HEK293 (cell line): ENCODE measurements around the gene RPS6KB2.

ENCODE experiments used
- CTCF ChIA-PET: fragments of 350-600 bp; formaldehyde crosslinking; extraction: SDS; loops from one replicate; lab custom pipeline; 2021; ENCODE audit warnings: antibody characterized with exemption; lab: Yijun Ruan, JAX
- POLR2A ChIA-PET: fragments of 300-600 bp; formaldehyde crosslinking; extraction: SDS; loops from one replicate; lab custom pipeline; 2020; ENCODE audit warnings: antibody characterized with exemption, inconsistent platforms; lab: Yijun Ruan, JAX
- H3K27ac ChIP-seq: fragments of 200-500 bp; sonication (Bioruptor generic); 2 replicates; pipeline ENCODE4 v1.5.1; 2014; ENCODE audit warnings: low read depth, low read length, control low read depth, inconsistent platforms; ENCODE audit errors: extremely low read depth
- H3K36me3 ChIP-seq, 2 experiments: fragments of 200-500 bp in 1 of 2; sonication (Bioruptor generic) in 1 of 2; 1 replicate in 1 of 2; 2 replicates in 1 of 2; pipeline ENCODE4 v1.5.1; 2014 to 2017; ENCODE audit warnings: inconsistent platforms in 2 of 2, low read length in 2 of 2; ENCODE audit not compliant: control insufficient read depth in 2 of 2, insufficient read depth in 1 of 2
- H3K4me1 ChIP-seq: fragments of 200-500 bp; sonication (Bioruptor generic); 2 replicates; pipeline ENCODE4 v1.5.1; 2014; ENCODE audit warnings: mild to moderate bottlenecking, low read length, inconsistent platforms; ENCODE audit not compliant: control insufficient read depth, insufficient read depth
- H3K4me3 ChIP-seq: 2 replicates; pipeline ENCODE4 v1.5.1; 2011; ENCODE audit warnings: low read depth, mild to moderate bottlenecking, control low read depth, low read length, moderate library complexity
- H3K9me3 ChIP-seq: fragments of 200-500 bp; sonication (Bioruptor generic); 2 replicates; pipeline ENCODE4 v1.5.1; 2014; ENCODE audit warnings: low read depth, low read length, inconsistent platforms; ENCODE audit not compliant: control insufficient read depth, insufficient read depth
- BCL11A ChIP-seq: fragments of 450-650 bp; formaldehyde crosslinking; IDR thresholded peaks from 2 replicates; pipeline ENCODE4 v1.5.1; 2016; ENCODE audit warnings: low read depth, missing biosample characterization, missing genetic modification characterization
- BCL11B ChIP-seq: fragments of 450-650 bp; formaldehyde crosslinking; IDR thresholded peaks from 2 replicates; pipeline ENCODE4 v1.5.1; 2016; ENCODE audit warnings: low read depth, missing biosample characterization, missing genetic modification characterization
- KLF10 ChIP-seq: fragments of 450-650 bp; IDR thresholded peaks from 2 replicates; pipeline ENCODE4 v1.5.1; 2018; ENCODE audit warnings: missing biosample characterization, mild to moderate bottlenecking, missing genetic modification characterization
- KLF8 ChIP-seq: fragments of 450-650 bp; formaldehyde crosslinking; IDR thresholded peaks from 2 replicates; pipeline ENCODE4 v1.5.1; 2016; ENCODE audit warnings: missing biosample characterization, missing genetic modification characterization
- KLF9 ChIP-seq: fragments of 450-650 bp; formaldehyde crosslinking; IDR thresholded peaks from 2 replicates; pipeline ENCODE4 v1.5.1; 2016; ENCODE audit warnings: missing biosample characterization, missing genetic modification characterization, low read depth
- REPIN1 ChIP-seq: fragments of 450-650 bp; formaldehyde crosslinking; IDR thresholded peaks from 2 replicates; pipeline ENCODE4 v1.5.1; 2017; ENCODE audit warnings: missing biosample characterization, missing genetic modification characterization, low read depth
- SP2 ChIP-seq: fragments of 450-650 bp; formaldehyde crosslinking; IDR thresholded peaks from 2 replicates; pipeline ENCODE4 v1.5.1; 2016; ENCODE audit warnings: missing biosample characterization, missing genetic modification characterization
- SP7 ChIP-seq: fragments of 450-650 bp; formaldehyde crosslinking; IDR thresholded peaks from 2 replicates; pipeline ENCODE4 v1.5.1; 2016; ENCODE audit warnings: missing biosample characterization, missing genetic modification characterization
- WT1 ChIP-seq: fragments of 450-650 bp; formaldehyde crosslinking; IDR thresholded peaks from 2 replicates; pipeline ENCODE4 v1.5.1; 2016; ENCODE audit warnings: missing biosample characterization, missing genetic modification characterization
- ZBTB17 ChIP-seq: fragments of 450-650 bp; formaldehyde crosslinking; IDR thresholded peaks from 2 replicates; pipeline ENCODE4 v1.5.1; 2016; ENCODE audit warnings: missing biosample characterization, missing genetic modification characterization
- ZBTB8A ChIP-seq: fragments of 450-650 bp; formaldehyde crosslinking; IDR thresholded peaks from 2 replicates; pipeline ENCODE4 v1.5.1; 2016; ENCODE audit warnings: missing biosample characterization, missing genetic modification characterization
- ZNF223 ChIP-seq: fragments of 450-650 bp; formaldehyde crosslinking; IDR thresholded peaks from 2 replicates; pipeline ENCODE4 v1.5.1; 2016; ENCODE audit warnings: missing biosample characterization, missing genetic modification characterization
- ZNF23 ChIP-seq: fragments of 450-650 bp; formaldehyde crosslinking; IDR thresholded peaks from 2 replicates; pipeline ENCODE4 v1.5.1; 2016; ENCODE audit warnings: missing biosample characterization, missing genetic modification characterization, borderline replicate concordance
- ZNF239 ChIP-seq: fragments of 450-650 bp; formaldehyde crosslinking; IDR thresholded peaks from 2 replicates; pipeline ENCODE4 v1.5.1; 2016; ENCODE audit warnings: missing biosample characterization, missing genetic modification characterization
- ZNF335 ChIP-seq: fragments of 450-650 bp; formaldehyde crosslinking; conservative IDR thresholded peaks from 2 replicates; pipeline ENCODE4 v1.5.1; 2016; ENCODE audit warnings: missing biosample characterization, missing genetic modification characterization
- ZNF501 ChIP-seq: fragments of 450-650 bp; formaldehyde crosslinking; IDR thresholded peaks from 2 replicates; pipeline ENCODE4 v1.5.1; 2016; ENCODE audit warnings: missing biosample characterization, missing genetic modification characterization
- ZNF530 ChIP-seq: fragments of 450-650 bp; formaldehyde crosslinking; IDR thresholded peaks from 2 replicates; pipeline ENCODE4 v1.5.1; 2016; ENCODE audit warnings: low read depth, missing biosample characterization, missing genetic modification characterization
- ZNF558 ChIP-seq: fragments of 450-650 bp; formaldehyde crosslinking; IDR thresholded peaks from 2 replicates; pipeline ENCODE4 v1.5.1; 2016; ENCODE audit warnings: missing biosample characterization, missing genetic modification characterization
- ZNF664 ChIP-seq: fragments of 450-650 bp; formaldehyde crosslinking; IDR thresholded peaks from 2 replicates; pipeline ENCODE4 v1.5.1; 2016; ENCODE audit warnings: missing biosample characterization, missing genetic modification characterization
- ZNF791 ChIP-seq: fragments of 450-650 bp; formaldehyde crosslinking; IDR thresholded peaks from 2 replicates; pipeline ENCODE4 v1.5.1; 2016; ENCODE audit warnings: missing biosample characterization, missing genetic modification characterization
- ZXDB ChIP-seq: fragments of 450-650 bp; formaldehyde crosslinking; IDR thresholded peaks from 2 replicates; pipeline ENCODE4 v1.5.1; 2016; ENCODE audit warnings: missing biosample characterization, missing genetic modification characterization
- TF ChIP-seq, protein P1 (sequence below): fragments of 450-650 bp; formaldehyde crosslinking; IDR thresholded peaks from 2 replicates; pipeline ENCODE4 v1.5.1; 2017; ENCODE audit warnings: missing biosample characterization, missing genetic modification characterization
- TF ChIP-seq, protein P2 (sequence below): fragments of 450-650 bp; formaldehyde crosslinking; IDR thresholded peaks from 2 replicates; pipeline ENCODE4 v1.5.0; 2017; ENCODE audit warnings: missing biosample characterization, missing genetic modification characterization, borderline replicate concordance
- TF ChIP-seq, protein P3 (sequence below): fragments of 450-650 bp; formaldehyde crosslinking; IDR thresholded peaks from 2 replicates; pipeline ENCODE4 v1.5.1; 2016; ENCODE audit warnings: missing biosample characterization, missing genetic modification characterization, low read depth
- TF ChIP-seq, protein P4 (sequence below): fragments of 450-650 bp; formaldehyde crosslinking; IDR thresholded peaks from 2 replicates; pipeline ENCODE4 v1.5.1; 2016; ENCODE audit warnings: missing biosample characterization, missing genetic modification characterization, low read depth
- TF ChIP-seq, protein P5 (sequence below): fragments of 450-650 bp; formaldehyde crosslinking; IDR thresholded peaks from 2 replicates; pipeline ENCODE4 v1.5.1; 2016; ENCODE audit warnings: missing biosample characterization, missing genetic modification characterization, borderline replicate concordance

The RPS6KB2 gene

DNA sequence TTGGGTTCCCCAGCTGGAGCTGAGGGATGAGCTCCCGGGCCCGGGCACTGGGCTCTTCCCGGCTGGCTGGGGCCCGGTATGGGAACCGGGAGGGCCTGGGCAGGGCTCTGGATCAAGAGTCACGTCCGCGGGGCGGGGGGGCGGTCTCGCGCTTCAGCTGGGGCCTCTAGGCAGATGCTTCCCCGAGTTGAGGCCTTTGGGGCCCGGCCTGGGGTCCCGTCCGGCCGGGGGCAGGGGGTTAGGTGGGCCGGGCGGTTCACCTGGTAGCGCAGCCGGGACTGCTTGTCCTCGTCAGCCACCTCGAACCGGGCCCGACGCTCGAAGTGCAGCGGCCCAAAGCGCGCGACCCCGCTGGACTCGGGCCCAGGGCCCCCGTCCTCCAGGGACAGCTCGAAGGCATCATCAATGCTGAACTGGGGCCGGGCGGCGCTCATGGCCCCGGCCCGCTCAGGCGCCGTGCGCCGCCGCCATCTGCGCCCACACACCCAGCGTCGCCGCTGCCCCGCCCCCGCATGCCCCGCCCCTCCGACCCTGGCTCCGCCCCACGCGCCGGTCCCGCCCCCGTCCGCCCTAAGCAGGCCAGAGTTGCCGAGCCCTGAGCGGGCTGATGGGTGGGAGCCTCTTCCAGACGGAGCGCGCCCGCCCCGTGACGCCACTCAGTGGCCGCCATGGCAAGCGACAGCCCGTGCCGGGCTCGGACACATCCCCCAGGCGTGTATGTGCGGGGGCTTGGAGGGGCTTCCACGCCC, 40.6 kb downstream of the RPS6KB2 start, which contains the start of gene TMEM134:
Gene TMEM134, minus strand, starts transcription at position 493 of the 749 bp plus-strand sequence. Its CDS starts 59 bp downstream, at position 434.
- peak within 1 kb of the TSS; percentile 47; the same call in 1 of the 2 replicates for H3K27ac ChIP-seq
- H3K4me3 ChIP-seq: peak within 1 kb of the TSS; percentile 71
- H3K4me1 ChIP-seq: no peaks in the 10 kb centered on the region; the same call in 1 of the 2 replicates
- no peaks in the 10 kb centered on the region for H3K36me3 ChIP-seq
- H3K9me3 ChIP-seq: no peaks in the 10 kb centered on the region
- ChIA-PET POLR2A (interaction anchor here (0.5 to 2.8 kb wide), 11 partner anchors 9 to 115 kb away, joined by 3 to 23 read pairs (median 5); partner anchors contain the start of genes AIP, GSTP1, PITPNM1 and PPP1CA), CTCF (interaction anchor here (1.4 to 1.9 kb wide), 3 partner anchors 68 to 80 kb away, joined by 7 to 10 read pairs (median 10); partner anchors contain the start of gene PPP1CA)
- TF ChIP-seq, protein P1, sequence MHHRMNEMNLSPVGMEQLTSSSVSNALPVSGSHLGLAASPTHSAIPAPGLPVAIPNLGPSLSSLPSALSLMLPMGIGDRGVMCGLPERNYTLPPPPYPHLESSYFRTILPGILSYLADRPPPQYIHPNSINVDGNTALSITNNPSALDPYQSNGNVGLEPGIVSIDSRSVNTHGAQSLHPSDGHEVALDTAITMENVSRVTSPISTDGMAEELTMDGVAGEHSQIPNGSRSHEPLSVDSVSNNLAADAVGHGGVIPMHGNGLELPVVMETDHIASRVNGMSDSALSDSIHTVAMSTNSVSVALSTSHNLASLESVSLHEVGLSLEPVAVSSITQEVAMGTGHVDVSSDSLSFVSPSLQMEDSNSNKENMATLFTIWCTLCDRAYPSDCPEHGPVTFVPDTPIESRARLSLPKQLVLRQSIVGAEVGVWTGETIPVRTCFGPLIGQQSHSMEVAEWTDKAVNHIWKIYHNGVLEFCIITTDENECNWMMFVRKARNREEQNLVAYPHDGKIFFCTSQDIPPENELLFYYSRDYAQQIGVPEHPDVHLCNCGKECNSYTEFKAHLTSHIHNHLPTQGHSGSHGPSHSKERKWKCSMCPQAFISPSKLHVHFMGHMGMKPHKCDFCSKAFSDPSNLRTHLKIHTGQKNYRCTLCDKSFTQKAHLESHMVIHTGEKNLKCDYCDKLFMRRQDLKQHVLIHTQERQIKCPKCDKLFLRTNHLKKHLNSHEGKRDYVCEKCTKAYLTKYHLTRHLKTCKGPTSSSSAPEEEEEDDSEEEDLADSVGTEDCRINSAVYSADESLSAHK (tag by site-specific recombination): no peak
- peak; percentile 69 for TF ChIP-seq ZNF335 (tag by site-specific recombination)
- no peak for TF ChIP-seq REPIN1 (tag by site-specific recombination)
- TF ChIP-seq ZBTB17 (tag by site-specific recombination): peak; percentile 77
- no peak for TF ChIP-seq ZNF558
- peak; percentile 84 for TF ChIP-seq SP2 (tag by site-specific recombination)
- no peak for TF ChIP-seq BCL11A
- peak; percentile 70; the same call in 1 of the 2 replicates for TF ChIP-seq KLF10 (tag by site-specific recombination)
- TF ChIP-seq ZNF501 (tag by site-specific recombination): 0 out of 2 replicates have a peak, but pooled peaks have one; percentile 38
- 0 out of 2 replicates have a peak, but pooled peaks have one; percentile 43 for TF ChIP-seq ZXDB (tag by site-specific recombination)
- no peak for TF ChIP-seq ZNF664 (tag by site-specific recombination)
- TF ChIP-seq ZNF23 (tag by site-specific recombination): no peak
- TF ChIP-seq, protein P2, sequence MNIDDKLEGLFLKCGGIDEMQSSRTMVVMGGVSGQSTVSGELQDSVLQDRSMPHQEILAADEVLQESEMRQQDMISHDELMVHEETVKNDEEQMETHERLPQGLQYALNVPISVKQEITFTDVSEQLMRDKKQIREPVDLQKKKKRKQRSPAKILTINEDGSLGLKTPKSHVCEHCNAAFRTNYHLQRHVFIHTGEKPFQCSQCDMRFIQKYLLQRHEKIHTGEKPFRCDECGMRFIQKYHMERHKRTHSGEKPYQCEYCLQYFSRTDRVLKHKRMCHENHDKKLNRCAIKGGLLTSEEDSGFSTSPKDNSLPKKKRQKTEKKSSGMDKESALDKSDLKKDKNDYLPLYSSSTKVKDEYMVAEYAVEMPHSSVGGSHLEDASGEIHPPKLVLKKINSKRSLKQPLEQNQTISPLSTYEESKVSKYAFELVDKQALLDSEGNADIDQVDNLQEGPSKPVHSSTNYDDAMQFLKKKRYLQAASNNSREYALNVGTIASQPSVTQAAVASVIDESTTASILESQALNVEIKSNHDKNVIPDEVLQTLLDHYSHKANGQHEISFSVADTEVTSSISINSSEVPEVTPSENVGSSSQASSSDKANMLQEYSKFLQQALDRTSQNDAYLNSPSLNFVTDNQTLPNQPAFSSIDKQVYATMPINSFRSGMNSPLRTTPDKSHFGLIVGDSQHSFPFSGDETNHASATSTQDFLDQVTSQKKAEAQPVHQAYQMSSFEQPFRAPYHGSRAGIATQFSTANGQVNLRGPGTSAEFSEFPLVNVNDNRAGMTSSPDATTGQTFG (tag by site-specific recombination): no peak
- TF ChIP-seq BCL11B (tag by site-specific recombination): peak; percentile 88; the same call in 1 of the 2 replicates
- TF ChIP-seq ZNF239 (tag by site-specific recombination): no peak
- TF ChIP-seq SP7 (tag by site-specific recombination): no peak
- TF ChIP-seq KLF9 (tag by site-specific recombination): no peak; the same call in 1 of the 2 replicates
- no peak for TF ChIP-seq ZNF791
- TF ChIP-seq, protein P3, sequence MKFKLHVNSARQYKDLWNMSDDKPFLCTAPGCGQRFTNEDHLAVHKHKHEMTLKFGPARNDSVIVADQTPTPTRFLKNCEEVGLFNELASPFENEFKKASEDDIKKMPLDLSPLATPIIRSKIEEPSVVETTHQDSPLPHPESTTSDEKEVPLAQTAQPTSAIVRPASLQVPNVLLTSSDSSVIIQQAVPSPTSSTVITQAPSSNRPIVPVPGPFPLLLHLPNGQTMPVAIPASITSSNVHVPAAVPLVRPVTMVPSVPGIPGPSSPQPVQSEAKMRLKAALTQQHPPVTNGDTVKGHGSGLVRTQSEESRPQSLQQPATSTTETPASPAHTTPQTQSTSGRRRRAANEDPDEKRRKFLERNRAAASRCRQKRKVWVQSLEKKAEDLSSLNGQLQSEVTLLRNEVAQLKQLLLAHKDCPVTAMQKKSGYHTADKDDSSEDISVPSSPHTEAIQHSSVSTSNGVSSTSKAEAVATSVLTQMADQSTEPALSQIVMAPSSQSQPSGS (tag by site-specific recombination): no peak
- TF ChIP-seq WT1 (tag by site-specific recombination): no peak
- peak; percentile 71 for TF ChIP-seq ZBTB8A
- no peak for TF ChIP-seq ZNF530 (tag by site-specific recombination)
- TF ChIP-seq, protein P4, sequence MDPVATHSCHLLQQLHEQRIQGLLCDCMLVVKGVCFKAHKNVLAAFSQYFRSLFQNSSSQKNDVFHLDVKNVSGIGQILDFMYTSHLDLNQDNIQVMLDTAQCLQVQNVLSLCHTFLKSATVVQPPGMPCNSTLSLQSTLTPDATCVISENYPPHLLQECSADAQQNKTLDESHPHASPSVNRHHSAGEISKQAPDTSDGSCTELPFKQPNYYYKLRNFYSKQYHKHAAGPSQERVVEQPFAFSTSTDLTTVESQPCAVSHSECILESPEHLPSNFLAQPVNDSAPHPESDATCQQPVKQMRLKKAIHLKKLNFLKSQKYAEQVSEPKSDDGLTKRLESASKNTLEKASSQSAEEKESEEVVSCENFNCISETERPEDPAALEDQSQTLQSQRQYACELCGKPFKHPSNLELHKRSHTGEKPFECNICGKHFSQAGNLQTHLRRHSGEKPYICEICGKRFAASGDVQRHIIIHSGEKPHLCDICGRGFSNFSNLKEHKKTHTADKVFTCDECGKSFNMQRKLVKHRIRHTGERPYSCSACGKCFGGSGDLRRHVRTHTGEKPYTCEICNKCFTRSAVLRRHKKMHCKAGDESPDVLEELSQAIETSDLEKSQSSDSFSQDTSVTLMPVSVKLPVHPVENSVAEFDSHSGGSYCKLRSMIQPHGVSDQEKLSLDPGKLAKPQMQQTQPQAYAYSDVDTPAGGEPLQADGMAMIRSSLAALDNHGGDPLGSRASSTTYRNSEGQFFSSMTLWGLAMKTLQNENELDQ (tag by site-specific recombination): no peak
- TF ChIP-seq, protein P5, sequence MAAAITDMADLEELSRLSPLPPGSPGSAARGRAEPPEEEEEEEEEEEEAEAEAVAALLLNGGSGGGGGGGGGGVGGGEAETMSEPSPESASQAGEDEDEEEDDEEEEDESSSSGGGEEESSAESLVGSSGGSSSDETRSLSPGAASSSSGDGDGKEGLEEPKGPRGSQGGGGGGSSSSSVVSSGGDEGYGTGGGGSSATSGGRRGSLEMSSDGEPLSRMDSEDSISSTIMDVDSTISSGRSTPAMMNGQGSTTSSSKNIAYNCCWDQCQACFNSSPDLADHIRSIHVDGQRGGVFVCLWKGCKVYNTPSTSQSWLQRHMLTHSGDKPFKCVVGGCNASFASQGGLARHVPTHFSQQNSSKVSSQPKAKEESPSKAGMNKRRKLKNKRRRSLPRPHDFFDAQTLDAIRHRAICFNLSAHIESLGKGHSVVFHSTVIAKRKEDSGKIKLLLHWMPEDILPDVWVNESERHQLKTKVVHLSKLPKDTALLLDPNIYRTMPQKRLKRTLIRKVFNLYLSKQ (tag by site-specific recombination): no peak
- no peak for TF ChIP-seq ZNF223
- peak; percentile 60; the same call in 1 of the 2 replicates for TF ChIP-seq KLF8 (tag by site-specific recombination)
